ENCODE results near the gene XKR3.

DNA sequence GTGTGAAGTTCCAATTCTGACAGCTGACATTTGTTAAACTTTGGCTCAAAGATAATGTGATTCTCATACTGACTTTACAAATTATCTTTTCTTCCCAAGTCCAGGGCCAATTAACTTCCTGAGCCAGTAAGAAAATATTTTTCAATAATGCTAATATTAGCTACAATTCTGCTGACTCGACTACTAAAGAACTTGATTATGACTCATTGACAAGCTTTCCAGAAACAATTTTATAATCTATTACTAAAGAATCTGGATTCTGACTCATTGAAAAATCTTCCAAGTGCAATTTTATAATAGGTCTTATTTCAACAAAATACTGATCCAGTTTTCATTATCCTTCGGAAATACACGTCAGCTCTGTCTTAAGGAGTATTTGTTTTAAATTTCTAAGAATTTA lies 12.9 kb upstream of the XKR3 start:
- TF ChIP-seq, protein P1, sequence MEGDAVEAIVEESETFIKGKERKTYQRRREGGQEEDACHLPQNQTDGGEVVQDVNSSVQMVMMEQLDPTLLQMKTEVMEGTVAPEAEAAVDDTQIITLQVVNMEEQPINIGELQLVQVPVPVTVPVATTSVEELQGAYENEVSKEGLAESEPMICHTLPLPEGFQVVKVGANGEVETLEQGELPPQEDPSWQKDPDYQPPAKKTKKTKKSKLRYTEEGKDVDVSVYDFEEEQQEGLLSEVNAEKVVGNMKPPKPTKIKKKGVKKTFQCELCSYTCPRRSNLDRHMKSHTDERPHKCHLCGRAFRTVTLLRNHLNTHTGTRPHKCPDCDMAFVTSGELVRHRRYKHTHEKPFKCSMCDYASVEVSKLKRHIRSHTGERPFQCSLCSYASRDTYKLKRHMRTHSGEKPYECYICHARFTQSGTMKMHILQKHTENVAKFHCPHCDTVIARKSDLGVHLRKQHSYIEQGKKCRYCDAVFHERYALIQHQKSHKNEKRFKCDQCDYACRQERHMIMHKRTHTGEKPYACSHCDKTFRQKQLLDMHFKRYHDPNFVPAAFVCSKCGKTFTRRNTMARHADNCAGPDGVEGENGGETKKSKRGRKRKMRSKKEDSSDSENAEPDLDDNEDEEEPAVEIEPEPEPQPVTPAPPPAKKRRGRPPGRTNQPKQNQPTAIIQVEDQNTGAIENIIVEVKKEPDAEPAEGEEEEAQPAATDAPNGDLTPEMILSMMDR (conservative IDR thresholded peaks at IDR 0.05): no peak
- TF ChIP-seq EZH2 (IDR thresholded peaks at IDR 0.05; ENCODE audit: low read depth): no peak

Measured in PC-9 (cell line).